ENCODE data around the gene ZNF155. TPM values are rescaled to one million over a fixed set of nuclear protein-coding genes. Genes with fewer than 3 reads are reported as not detected.

The ZNF155 gene
- polyA plus RNA-seq, 2 of the 4 experiments (the other 2 are of a cell fraction): 3.9 to 6.6 TPM

GRCh38 chr19:43934985-43935708 is 48.8 kb upstream of the ZNF155 start, which contains the start of gene ZNF45:
ZNF45 (minus strand) TSS chr19:43935282; CDS start chr19:43922185, 13,097 bp downstream.
- TF ChIP-seq JUN (IDR thresholded peaks at IDR 0.05) (peak; percentile 71 to 87; a peak in 4 of 5 replicates), MAX (IDR thresholded peaks at IDR 0.05) (peak; percentile 78), GATA3 (IDR thresholded peaks at IDR 0.05; ENCODE audit: borderline replicate concordance) (peak; percentile 36; the same call in 1 of the 2 replicates), HOXB13 (CRISPR knock-in tag; IDR thresholded peaks at IDR 0.05; ENCODE audit: low read depth) (peak; percentile 13; the same call in 1 of the 2 replicates), HDAC2 (IDR thresholded peaks at IDR 0.05) (no peak), KDM1A (IDR thresholded peaks at IDR 0.05; ENCODE audit: low read depth) (no peak), POLR2A (IDR thresholded peaks at IDR 0.05; ENCODE audit: low read length) (peak; percentile 56), RAD21 (conservative IDR thresholded peaks at IDR 0.05 in 1 of 2, IDR thresholded peaks at IDR 0.05 in 1 of 2) (no peak), ZNF302 (CRISPR knock-in tag; IDR thresholded peaks at IDR 0.05) (no peak), E2F6 (IDR thresholded peaks at IDR 0.05; ENCODE audit: borderline replicate concordance, low read depth) (peak; percentile 90), ZFP36 (IDR thresholded peaks at IDR 0.05; ENCODE audit: borderline replicate concordance, partially characterized antibody) (no peak), EHMT2 (IDR thresholded peaks at IDR 0.05; ENCODE audit: low read depth) (no peak), ATOH8 (CRISPR knock-in tag; IDR thresholded peaks at IDR 0.05; ENCODE audit: low read depth) (peak; percentile 37; the same call in 1 of the 2 replicates), SREBF2 (IDR thresholded peaks at IDR 0.05) (no peak), ZC3H11A (IDR thresholded peaks at IDR 0.05) (no peak), HOXB5 (CRISPR knock-in tag; IDR thresholded peaks at IDR 0.05) (peak; percentile 47; the same call in 1 of the 2 replicates), CHD4 (IDR thresholded peaks at IDR 0.05; ENCODE audit: borderline replicate concordance) (no peak), FOSL2 (IDR thresholded peaks at IDR 0.05) (no peak), FOSL2 (CRISPR knock-in tag; IDR thresholded peaks at IDR 0.05) (no peak), BCL3 (IDR thresholded peaks at IDR 0.05) (peak; percentile 76; the same call in 2 of the 3 replicates), CBX2 (IDR thresholded peaks at IDR 0.05; ENCODE audit: borderline replicate concordance, low read depth) (no peak), BHLHE40 (IDR thresholded peaks at IDR 0.05; ENCODE audit: low read depth, low read length) (no peak), PHF8 (IDR thresholded peaks at IDR 0.05; ENCODE audit: borderline replicate concordance, low read depth) (peak; percentile 79; the same call in 1 of the 2 replicates), USF2 (IDR thresholded peaks at IDR 0.05) (0 out of 2 replicates have a peak, but pooled peaks have one; percentile 1), MAFK (IDR thresholded peaks at IDR 0.05; ENCODE audit: partially characterized antibody) (no peak), MAZ (IDR thresholded peaks at IDR 0.05; ENCODE audit: borderline replicate concordance, low read depth, low read length) (no peak), NFE2L2 (conservative IDR thresholded peaks at IDR 0.05; ENCODE audit: low read length) (no peak), MYC (IDR thresholded peaks at IDR 0.05; ENCODE audit: borderline replicate concordance, low read length) (no peak), ZSCAN20 (CRISPR knock-in tag; IDR thresholded peaks at IDR 0.05) (no peak), ESRRA (IDR thresholded peaks at IDR 0.05; ENCODE audit: borderline replicate concordance, low read length) (no peak), HEYL (CRISPR knock-in tag; IDR thresholded peaks at IDR 0.05) (no peak), TP53 (CRISPR knock-in tag; IDR thresholded peaks at IDR 0.05) (peak; percentile 35; the same call in 1 of the 2 replicates)
- DNase-seq (ENCODE audit: low read depth in 1 of 2, low spot score in 1 of 2): peak; percentile 93 to 97
- ChIA-PET POLR2A (interaction anchor here (0.7 to 2.0 kb wide), 10 partner anchors 13 to 272 kb away, joined by 3 to 21 read pairs (median 4); partner anchors contain the start of genes SMG9, ZNF155, ZNF221 and ZNF226), CTCF (interaction anchor here (0.6 to 1.8 kb wide), 9 partner anchors 11 to 1811 kb away, joined by 3 to 11 read pairs (median 3); partner anchors contain the start of gene ZNF221)
- 1% methylated on average over 38 of the region's 42 CpGs for WGBS (ENCODE audit: missing lambda C conversion rate)
- Histone ChIP-seq H3K4me3 (peak within 1 kb of the TSS; percentile 66), H3K4me2 (peak within 1 kb of the TSS; percentile 77), H3K27ac (peak within 1 kb of the TSS; percentile 81 to 89), H3K9me3 (peaks cover 59% of the 10 kb centered on the region), H3K4me1 (no peaks in the 10 kb centered on the region)
- peak; percentile 61 for FAIRE-seq
- ATAC-seq: peak; percentile 99 to 100

All from A549 (cell line).